Glomerular endothelial cell (primary cell): ENCODE results near the gene MAPKAP1. TPM values are rescaled to one million over a fixed set of nuclear protein-coding genes. Genes with fewer than 3 reads are reported as not detected.

Experiments
- DNase-seq: peaks from one replicate; pipeline ENCODE4 v3.0.0-alpha.2; 2011; ENCODE audit warnings: low read depth, low spot score; ENCODE audit errors: extremely low read depth
- total RNA-seq: library from RNA; depleted of rRNA; stranded (reverse); fragments of >200 nt; gene quantifications from 2 replicates; pipeline ENCODE4 v1.2.3, GENCODE V29; 2015

Gene MAPKAP1
- total RNA-seq, 1 donor from 2014 or later, result 84.3 TPM

GRCh38 chr9:125679597-125680189 is 27.3 kb downstream of the MAPKAP1 start:
- DNase-seq, result no peak

- peak; percentile 63 for DNase-seq
These were observed 31.7 kb downstream of the MAPKAP1 start for GRCh38 chr9:125674981-125675973.

- no peak for DNase-seq
These were observed 34.1 kb downstream of the MAPKAP1 start for GRCh38 chr9:125672876-125673275.

- peak; percentile 79 for DNase-seq
These were observed 43.9 kb downstream of the MAPKAP1 start for GRCh38 chr9:125663127-125663526.

GRCh38 chr9:125660557-125660956 is 46.5 kb downstream of the MAPKAP1 start:
- DNase-seq, result no peak

GRCh38 chr9:125659954-125660353 is 47.1 kb downstream of the MAPKAP1 start:
- no peak for DNase-seq

- no peak for DNase-seq
These were observed 47.7 kb downstream of the MAPKAP1 start for GRCh38 chr9:125659201-125659840.

- no peak for DNase-seq
These were observed 50.4 kb downstream of the MAPKAP1 start for GRCh38 chr9:125656560-125656959.

GRCh38 chr9:125655691-125656410 is 51.2 kb downstream of the MAPKAP1 start:
- no peak for DNase-seq

GRCh38 chr9:125655066-125655633 is 51.9 kb downstream of the MAPKAP1 start:
- DNase-seq, result no peak

GRCh38 chr9:125654121-125654520 is 52.9 kb downstream of the MAPKAP1 start:
- no peak for DNase-seq

GRCh38 chr9:125653325-125653724 is 53.7 kb downstream of the MAPKAP1 start:
- no peak for DNase-seq

GRCh38 chr9:125652759-125653158 is 54.2 kb downstream of the MAPKAP1 start:
- no peak for DNase-seq

GRCh38 chr9:125652233-125652594 is 54.8 kb downstream of the MAPKAP1 start:
- DNase-seq, result no peak

- no peak for DNase-seq
These were observed 55.3 kb downstream of the MAPKAP1 start for GRCh38 chr9:125651576-125652232.

- no peak for DNase-seq
These were observed 56.7 kb downstream of the MAPKAP1 start for GRCh38 chr9:125650271-125650737.

GRCh38 chr9:125649826-125650225 is 57.2 kb downstream of the MAPKAP1 start:
- no peak for DNase-seq

- peak; percentile 88 for DNase-seq
These were observed 57.7 kb downstream of the MAPKAP1 start for GRCh38 chr9:125649315-125649714.

- no peak for DNase-seq
These were observed 58.7 kb downstream of the MAPKAP1 start for GRCh38 chr9:125648294-125648693.

GRCh38 chr9:125646621-125647100 is 60.3 kb downstream of the MAPKAP1 start:
- DNase-seq, result no peak
